T47D (cell line): ENCODE measurements around the gene KIAA0753.
A peak's percentile ranks its signal among the peaks of the same experiment; 100 is the strongest.

Experiments
- DNase-seq, 2 experiments: peaks; one replicate each; pipeline versions ENCODE4 v3.0.0 to v3.0.0-alpha.2; 2011 to 2012; ENCODE audit warnings: low read depth in 1 of 2, low spot score in 1 of 2
- JUND ChIP-seq: IDR thresholded peaks from 2 replicates; pipeline ENCODE4 v1.6.1; 2012; ENCODE audit warnings: low read depth
- in situ Hi-C: cut with HindIII; loops from 2 replicates; pipeline ENCODE4 v1.10.0; 2016; ENCODE audit warnings: low sequenced_read_pairs, low pct_unique_long_range_greater_than_20kb

KIAA0753 gene

GRCh38 chr17:6559753-6560215 lies 80.7 kb downstream of the KIAA0753 start:
- no peak for DNase-seq
- in situ Hi-C loops, result no loop called here
- no peak for TF ChIP-seq JUND

DNA sequence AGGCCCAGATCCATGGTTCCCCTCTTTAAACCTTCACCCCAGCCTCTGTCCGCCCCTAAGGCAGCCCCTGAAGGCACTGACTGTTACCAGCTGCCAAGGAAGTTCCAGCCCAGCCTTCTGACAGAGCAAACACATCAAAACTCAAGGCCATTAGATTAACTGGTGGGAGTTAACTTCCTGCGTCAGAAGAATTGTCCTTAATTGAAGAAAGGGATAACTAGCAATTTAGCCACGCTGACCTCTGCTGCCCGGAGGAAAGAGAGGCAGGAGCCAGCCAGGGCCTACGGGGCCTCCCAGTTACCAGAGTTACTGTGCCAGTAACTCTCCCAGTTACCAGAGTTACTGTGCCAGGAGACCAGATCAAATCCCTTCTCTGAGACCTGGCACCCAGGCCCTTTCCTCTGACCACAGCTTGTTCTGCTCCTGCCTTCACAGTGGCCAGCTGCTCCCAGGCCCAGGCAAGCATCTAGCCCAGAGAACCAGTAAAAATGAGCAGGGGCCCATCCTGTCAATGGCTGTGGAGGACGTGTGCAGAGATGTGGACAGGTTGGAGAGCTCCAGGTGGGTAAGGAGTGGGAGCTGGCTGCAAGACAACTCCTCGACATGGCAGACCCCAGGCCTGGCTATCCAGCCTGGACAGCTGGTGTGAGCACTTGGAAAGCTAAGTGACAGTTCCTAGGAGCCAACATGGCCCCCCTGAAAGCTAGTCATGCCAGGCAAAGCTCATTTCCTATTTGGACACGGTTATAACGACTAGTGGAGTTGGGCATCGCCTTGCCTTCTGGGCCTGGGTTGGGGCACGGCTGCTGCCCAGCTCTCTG lies 81.4 kb downstream of the KIAA0753 start:
- no peak for TF ChIP-seq JUND
- DNase-seq, result no peak
- in situ Hi-C loops, result no loop called here

- in situ Hi-C loops, result no loop called here
- no peak for DNase-seq
- no peak for TF ChIP-seq JUND
Measured at GRCh38 chr17:6558276-6558675, 82.2 kb downstream of the KIAA0753 start.

- no peak for TF ChIP-seq JUND
- no peak for DNase-seq
- in situ Hi-C loops, result no loop called here
Measured at GRCh38 chr17:6557040-6557438, 83.5 kb downstream of the KIAA0753 start.

GRCh38 chr17:6556121-6557039 lies 84.1 kb downstream of the KIAA0753 start, which contains the start of gene PITPNM3:
Gene PITPNM3 (minus strand): TSS chr17:6556555. CDS start chr17:6556406, 149 bp downstream.
- in situ Hi-C loops, result no loop called here
- DNase-seq, result peak in 1 of 2 experiments; percentile 25
- TF ChIP-seq JUND, result no peak

DNA sequence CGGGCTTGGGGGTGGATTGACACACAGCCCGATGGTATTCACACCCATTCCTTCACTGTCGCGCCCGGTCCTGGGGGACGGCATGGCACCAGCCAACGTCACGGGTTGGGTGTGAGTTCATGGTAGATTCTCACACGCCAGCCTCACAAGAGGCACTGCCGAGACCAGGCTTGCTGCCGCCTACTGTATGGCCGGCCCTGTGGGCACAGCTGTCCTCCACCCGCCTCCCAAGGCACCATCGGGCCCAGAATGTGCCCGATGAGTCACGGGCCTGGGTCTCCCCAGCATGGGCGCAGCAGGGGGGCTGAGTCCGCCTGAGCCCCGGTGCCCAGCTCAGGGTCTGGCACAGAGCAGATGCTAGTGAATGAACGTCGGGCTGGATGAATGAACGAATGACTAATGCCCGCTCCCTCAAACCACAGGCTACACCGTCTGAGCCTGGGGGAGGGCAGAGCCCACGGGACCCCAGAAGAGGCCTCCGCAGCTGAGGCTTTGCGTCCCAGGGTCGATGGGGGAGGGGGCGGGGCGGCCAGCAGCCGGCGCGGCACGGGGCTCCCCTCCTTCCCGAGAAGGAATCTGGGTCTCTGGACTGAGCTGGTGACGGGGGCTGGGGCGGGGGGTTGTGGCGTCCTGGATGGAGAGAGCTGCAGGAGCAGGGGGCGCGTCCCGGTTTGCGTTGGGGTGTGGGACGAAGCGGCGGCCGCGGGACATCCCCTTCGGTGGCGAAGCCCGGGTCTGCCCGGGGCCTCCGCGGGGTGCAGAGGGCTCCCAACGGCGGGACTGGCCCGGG lies 85.0 kb downstream of the KIAA0753 start:
- DNase-seq, result no peak
- in situ Hi-C loops, result no loop called here
- no peak for TF ChIP-seq JUND

DNA sequence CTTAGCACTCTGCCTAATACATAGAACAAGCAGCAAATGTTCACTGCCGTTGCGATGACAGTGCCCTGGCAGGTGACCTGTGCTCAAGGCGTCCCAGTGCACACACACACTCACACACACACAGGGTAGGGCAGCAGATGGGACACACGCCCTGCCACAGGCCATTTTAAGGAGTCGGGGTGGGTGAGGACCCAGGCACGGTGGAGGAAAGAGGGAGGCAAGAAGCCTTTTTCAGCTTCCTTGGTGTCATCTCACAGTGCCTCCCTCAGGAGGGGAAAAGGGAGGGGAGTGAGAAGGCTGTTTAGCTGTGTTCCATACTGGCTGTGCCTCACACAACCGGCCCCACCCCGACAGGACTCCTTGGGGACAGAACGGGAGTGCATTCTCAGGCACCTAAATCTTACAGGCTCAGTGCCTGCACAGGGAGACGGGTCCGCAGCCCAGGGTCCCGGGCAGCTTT lies 85.6 kb downstream of the KIAA0753 start:
- in situ Hi-C loops, result no loop called here
- DNase-seq, result no peak
- no peak for TF ChIP-seq JUND

- DNase-seq, result no peak
- TF ChIP-seq JUND, result no peak
- in situ Hi-C loops, result no loop called here
Measured at GRCh38 chr17:6554342-6554741, 86.2 kb downstream of the KIAA0753 start.

GRCh38 chr17:6551869-6552531 lies 88.5 kb downstream of the KIAA0753 start:
- no peak for TF ChIP-seq JUND

GRCh38 chr17:6551356-6551755 lies 89.2 kb downstream of the KIAA0753 start:
- no peak for TF ChIP-seq JUND
- in situ Hi-C loops, result no loop called here
- DNase-seq, result peak in 1 of 2 experiments; percentile 30

More at GRCh38 chr17:6551869-6552531, 88.5 kb downstream of the KIAA0753 start:
- peak in 1 of 2 experiments; percentile 29 for DNase-seq
- in situ Hi-C loops, result no loop called here

DNA sequence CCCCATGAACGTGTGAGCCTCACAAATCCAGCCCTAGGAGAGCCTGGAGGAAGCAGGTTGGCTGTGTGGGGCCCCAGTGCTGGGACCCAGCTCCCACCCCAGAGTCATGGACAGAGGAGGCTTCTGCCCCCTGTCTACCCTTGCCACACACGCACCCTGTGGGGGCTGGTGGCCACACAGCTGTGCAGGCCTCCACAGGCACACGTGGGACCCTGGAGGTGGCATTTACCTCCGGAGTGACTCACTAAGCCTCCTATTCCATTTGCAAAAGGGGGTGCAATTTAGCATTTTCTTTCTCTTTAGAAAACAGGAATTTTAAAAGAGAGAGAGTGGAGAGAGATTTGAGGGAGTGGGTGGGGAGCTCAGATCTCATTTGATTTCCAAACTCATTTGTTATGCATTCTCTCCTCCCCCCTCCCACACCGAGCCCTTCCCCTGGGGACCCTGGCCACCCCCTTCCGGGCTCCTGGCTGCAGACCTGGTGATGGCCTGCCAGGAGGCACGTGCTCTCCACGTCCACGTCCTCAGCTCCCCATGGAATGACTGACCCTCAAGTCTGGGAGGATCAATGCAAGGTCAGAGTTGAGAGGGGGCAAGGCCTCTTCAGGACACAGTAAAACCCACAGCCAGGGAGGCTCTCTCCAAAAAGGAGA lies 91.0 kb downstream of the KIAA0753 start:
- no peak for TF ChIP-seq JUND
- in situ Hi-C loops, result no loop called here
- no peak for DNase-seq
